Pericardium fibroblast (primary cell): ENCODE measurements around the gene ZNF665. TPM values are rescaled to one million over a fixed set of nuclear protein-coding genes. Genes with fewer than 3 reads are reported as not detected.

ENCODE experiments used
- total RNA-seq: library from RNA; depleted of rRNA; stranded (reverse); fragments of >200 nt; gene quantifications from 2 replicates; pipeline ENCODE4 v1.2.3, GENCODE V29; 2015

ZNF665 gene
- total RNA-seq = 0.58 and 2.5 TPM in 2 replicates

DNA sequence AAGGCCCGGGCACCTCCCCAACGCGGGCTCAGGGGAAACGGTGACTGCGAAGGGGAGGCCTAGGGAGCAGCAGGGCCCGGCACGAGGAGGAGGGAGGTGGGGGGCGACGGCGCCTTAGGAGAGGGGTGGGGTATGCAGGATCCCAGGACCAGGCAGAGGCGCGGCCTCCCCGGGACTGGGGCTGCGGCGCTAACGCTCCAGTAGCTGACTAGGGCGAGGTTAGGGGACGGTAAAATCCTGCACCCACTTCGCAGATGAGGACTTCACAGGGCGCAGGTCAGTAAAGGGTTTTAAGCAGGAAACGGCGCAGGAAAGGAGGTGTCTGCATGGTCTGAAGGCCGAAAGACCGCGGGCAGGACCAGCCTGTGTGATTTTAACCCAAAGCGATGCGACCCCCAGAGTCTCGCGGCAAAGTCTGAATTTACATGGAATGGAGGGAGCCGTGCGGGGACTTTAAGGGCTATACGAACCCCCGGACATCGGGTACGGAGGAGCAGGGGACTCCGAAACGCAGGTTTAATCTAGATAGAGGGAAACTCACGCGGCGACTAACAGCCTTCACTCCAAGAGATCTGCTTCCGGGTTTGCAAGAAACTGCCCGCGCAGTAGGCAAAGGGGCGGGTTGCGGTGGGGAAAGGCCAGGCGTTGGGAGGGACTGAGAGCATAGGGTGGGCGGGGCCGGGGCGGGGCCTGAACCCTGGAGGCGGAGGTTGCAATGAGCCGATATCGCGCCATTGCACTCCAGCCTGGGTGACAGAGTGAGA lies at the start of gene ZNF665:
TSS of gene ZNF665 (minus strand) at position 588 of the 764 bp plus-strand sequence. CDS start 10,460 bp downstream, outside the sequence.

GRCh38 chr19:53132141-53132991 lies 60.8 kb downstream of the ZNF665 start, which contains the start of gene ZNF415:
ZNF415 (minus strand) TSS chr19:53132910; CDS start chr19:53122676, 10,234 bp downstream.

Other genes starting within 250 kb of the ZNF665 start
- 2.7 and 4.7 TPM in 2 replicates for gene ZNF816, start 230.5 kb downstream of the ZNF665 start, total RNA-seq
- not detected in 2 replicates for gene ERVV-1, start 179.4 kb downstream of the ZNF665 start, total RNA-seq
- gene ERVV-2, start 148.6 kb downstream of the ZNF665 start, total RNA-seq = not detected in 2 replicates
- 12.9 and 16.6 TPM in 2 replicates for gene ZNF160, start 89.9 kb downstream of the ZNF665 start, total RNA-seq
- gene ZNF415, start 60.4 kb downstream of the ZNF665 start, total RNA-seq = 2.1 and 4.7 TPM in 2 replicates
- gene ZNF347, start 34.3 kb downstream of the ZNF665 start, total RNA-seq = 3.3 and 3.6 TPM in 2 replicates
- gene ZNF677, start 61.5 kb upstream of the ZNF665 start, total RNA-seq = 7.4 and 20.2 TPM in 2 replicates
- not detected in 2 replicates for gene VN1R2, start 64.9 kb upstream of the ZNF665 start, total RNA-seq
- gene VN1R4, start 74.4 kb upstream of the ZNF665 start, total RNA-seq = not detected in 2 replicates
- 2.1 and 4.9 TPM in 2 replicates for gene ZNF845, start 140.4 kb upstream of the ZNF665 start, total RNA-seq
- 2.3 and 3.5 TPM in 2 replicates for gene ZNF525, start 172.3 kb upstream of the ZNF665 start, total RNA-seq
- gene ZNF765, start 201.8 kb upstream of the ZNF665 start, total RNA-seq = 5.5 and 6.8 TPM in 2 replicates
- gene ZNF761, start 238.6 kb upstream of the ZNF665 start, total RNA-seq = 4.0 and 8.2 TPM in 2 replicates